Measurements from ENCODE around the gene KRT33A.
A peak's percentile ranks its signal among the peaks of the same experiment; 100 is the strongest.

Gene KRT33A

DNA sequence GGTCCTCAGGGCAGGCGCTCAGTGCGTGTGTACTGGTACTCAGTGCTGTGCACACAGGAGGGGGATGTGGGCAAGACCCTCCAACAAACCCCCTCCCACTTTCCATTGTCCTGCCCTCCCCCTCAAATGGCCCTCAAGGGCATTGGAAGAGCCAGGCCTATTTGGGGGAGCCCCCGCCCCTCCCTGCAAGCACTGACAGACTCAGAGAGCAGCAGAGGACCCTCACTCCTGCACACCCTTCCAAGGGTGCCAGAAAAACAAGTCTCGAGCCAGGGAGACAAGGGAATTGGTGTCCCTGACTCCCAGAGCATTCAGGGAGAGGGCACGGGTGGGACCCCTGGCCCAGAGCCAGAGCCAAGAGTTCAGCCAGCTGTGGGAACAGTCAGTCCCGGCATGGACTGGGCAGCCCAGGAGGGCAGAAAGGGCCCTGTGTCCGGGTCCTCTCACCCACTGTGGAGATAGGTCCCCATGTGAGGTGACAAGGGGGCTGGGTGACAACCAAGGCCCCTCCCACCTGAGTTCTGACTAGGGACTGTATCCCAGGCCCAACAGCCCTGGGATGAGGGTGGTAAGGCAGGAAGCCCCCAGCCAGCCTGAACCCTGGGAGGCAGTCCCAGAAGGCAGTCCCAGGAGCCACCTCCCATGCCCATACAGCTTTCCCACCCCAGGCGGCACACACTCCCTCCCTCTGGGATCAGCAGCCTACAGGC, 23.1 kb downstream of the KRT33A start:
- DNase-seq = no peak

- DNase-seq = no peak
Observed at GRCh38 chr17:41326173-41327145, 24.2 kb downstream of the KRT33A start.

- DNase-seq = no peak
Observed at GRCh38 chr17:41325611-41326010, 25.0 kb downstream of the KRT33A start.

DNA sequence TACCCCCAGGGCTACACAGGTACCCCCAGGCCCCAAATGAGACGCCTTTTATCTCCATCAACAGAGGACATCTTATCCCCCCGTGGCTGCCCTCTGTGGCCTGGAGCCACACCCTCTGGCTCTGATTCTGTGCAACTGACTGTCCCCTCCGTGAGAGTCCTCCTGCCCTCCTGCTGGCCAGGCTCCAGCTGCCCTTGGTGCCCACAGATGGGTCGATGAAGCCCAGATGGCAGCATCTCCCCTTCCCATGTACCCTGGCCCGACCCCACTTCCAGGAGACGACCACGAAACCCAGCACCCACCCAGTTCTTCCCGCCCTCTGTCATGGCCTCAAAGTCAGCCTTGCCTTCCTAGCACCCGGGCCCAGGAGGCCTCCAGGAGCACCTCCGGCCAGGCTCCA, 25.5 kb downstream of the KRT33A start:
- DNase-seq = no peak

GRCh38 chr17:41324180-41325075, 26.2 kb downstream of the KRT33A start:
- no peak for DNase-seq

- no peak for DNase-seq
Observed at GRCh38 chr17:41322903-41323895, 27.4 kb downstream of the KRT33A start.

- peak in 1 of 2 experiments; percentile 24 for DNase-seq
Observed at GRCh38 chr17:41322094-41322902, 28.3 kb downstream of the KRT33A start.

DNA sequence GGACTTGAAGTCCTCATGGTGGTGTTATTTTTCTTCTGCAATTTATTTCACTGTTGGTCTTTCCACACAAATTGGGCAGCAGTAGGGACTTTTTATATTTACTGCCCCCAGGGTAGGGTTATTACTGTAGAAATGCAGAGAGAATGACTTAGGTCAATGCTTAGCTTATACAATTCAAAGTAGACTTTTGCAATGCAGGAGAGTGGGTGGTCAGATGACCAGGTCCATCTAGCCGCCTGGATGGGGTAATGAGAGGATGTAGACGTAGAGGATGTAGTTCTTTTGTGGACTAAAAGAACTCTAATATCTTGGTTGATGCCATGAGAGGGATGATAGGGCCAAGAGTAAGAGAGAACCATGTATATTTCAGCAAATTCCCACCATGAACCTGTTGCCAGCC, 32.4 kb downstream of the KRT33A start:
- no peak for DNase-seq

- DNase-seq = no peak
Observed at GRCh38 chr17:41315814-41316445, 34.7 kb downstream of the KRT33A start.

- DNase-seq = no peak
Observed at GRCh38 chr17:41315204-41315794, 35.3 kb downstream of the KRT33A start, which contains the start of gene KRTAP17-1. Gene KRTAP17-1 (minus strand): TSS chr17:41315710. CDS start chr17:41315650, 60 bp downstream.

GRCh38 chr17:41311111-41311510, 39.5 kb downstream of the KRT33A start:
- DNase-seq = no peak

- DNase-seq = no peak
Observed at GRCh38 chr17:41308918-41309359, 41.7 kb downstream of the KRT33A start, which contains the start of gene KRTAP16-1. Gene KRTAP16-1 (minus strand): TSS chr17:41309309. CDS start chr17:41309253, 56 bp downstream.

DNA sequence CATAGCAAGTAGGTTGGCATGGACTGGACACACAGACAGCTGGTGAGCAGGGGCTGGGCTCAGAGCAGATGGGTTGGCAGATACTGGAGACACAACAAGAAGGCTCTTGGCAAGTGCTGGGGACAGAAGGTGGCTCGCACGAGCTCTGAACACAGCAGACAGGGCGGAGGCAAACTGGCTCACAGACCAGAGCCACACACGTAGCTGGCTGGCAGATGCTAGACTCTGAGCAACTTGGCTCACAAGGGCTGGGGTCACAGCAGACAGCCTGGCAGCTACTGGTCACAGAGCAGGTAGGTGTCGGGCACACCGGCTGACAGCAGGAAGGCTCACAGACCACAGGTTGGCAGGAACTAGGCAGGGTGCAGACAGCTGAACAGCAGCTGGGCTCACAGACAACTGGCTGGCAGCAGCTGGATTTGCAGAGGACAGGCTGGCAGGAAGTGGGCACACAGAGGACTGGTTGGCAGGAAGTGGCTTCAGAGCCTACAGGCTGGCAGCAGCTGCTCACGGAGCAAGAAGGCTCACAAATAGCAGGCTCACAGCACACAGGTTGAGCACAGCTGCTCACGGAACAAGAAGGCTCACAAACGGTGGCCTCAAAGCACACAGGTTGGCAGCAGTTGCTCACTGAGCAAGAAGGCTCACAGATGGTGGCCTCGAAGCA, 42.2 kb downstream of the KRT33A start:
- DNase-seq = peak; percentile 40 to 81

DNA sequence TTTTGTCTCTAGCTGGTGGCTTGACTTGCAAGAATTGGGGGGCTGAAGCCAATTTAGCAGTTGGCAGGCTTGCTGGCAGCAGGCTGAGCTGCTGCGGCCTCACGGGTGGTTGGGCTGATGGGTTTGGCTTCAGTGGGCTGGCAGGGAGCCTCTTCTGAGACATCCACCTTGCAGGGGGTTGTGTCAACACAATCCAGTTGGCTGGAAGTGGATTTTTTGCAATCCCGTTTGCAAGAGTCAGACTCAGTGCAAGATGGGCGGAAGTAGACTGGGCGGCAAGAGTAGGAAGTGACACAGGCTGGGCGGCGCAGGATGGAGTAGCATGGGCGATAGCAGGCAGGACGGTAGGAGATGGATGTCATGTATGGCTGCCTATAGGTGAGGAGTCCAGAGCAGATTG, 43.0 kb downstream of the KRT33A start:
- DNase-seq = peak; percentile 55 to 76

DNA sequence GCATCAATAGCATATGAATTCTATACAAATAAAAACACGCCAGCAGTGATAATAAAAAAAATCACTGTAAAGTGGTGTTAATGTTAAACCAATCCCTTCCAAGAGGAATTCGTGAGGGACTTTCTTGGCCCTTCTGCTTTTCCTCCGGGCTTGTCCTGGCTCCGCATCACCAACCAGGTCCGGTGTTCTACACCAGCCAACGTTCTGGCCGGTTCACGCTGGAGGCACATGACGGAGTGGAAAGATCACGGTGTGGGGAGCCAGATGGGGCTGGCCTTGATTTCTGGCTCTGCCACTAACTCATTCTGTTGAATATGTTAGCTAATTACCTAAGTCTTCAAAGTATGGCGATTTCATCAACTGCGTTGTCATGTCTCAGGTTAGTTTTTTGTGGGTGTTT, 46.5 kb downstream of the KRT33A start:
- no peak for DNase-seq

GRCh38 chr17:41302981-41303380, 47.6 kb downstream of the KRT33A start:
- no peak for DNase-seq

- peak; percentile 59 to 84 for DNase-seq
Observed at GRCh38 chr17:41301916-41302901, 48.4 kb downstream of the KRT33A start, which contains the start of gene KRTAP29-1. Gene KRTAP29-1 (minus strand): TSS chr17:41302851. CDS start chr17:41302851, 0 bp downstream.

Measured in NCI-H446 (cell line).